ENCODE measurements around the gene PSMA6.
A peak's percentile ranks its signal among the peaks of the same experiment; 100 is the strongest.
"Not testable (repeated sequence)": the region's sequence is repeated elsewhere in the genome, so short reads cannot be mapped to it uniquely, and the experiment has no call there.

The PSMA6 gene

GRCh38 chr14:35331605-35332516 is 39.7 kb downstream of the PSMA6 start:
- peak; percentile 71 for ATAC-seq
- H3K27me3 Mint-ChIP-seq = no peaks in the 10 kb centered on the region
- H3K36me3 Mint-ChIP-seq = no peaks in the 10 kb centered on the region
- H3K9me3 Mint-ChIP-seq = no peaks in the 10 kb centered on the region
- H3K4me1 Mint-ChIP-seq = peaks cover 32% of the 10 kb centered on the region
- H3K4me3 Mint-ChIP-seq = no peak overlapping the region
- peak overlapping the region; percentile 36 for H3K27ac Mint-ChIP-seq

GRCh38 chr14:35332517-35333263 is 40.5 kb downstream of the PSMA6 start:
- Mint-ChIP-seq H3K27me3 (no peaks in the 10 kb centered on the region), H3K4me3 (no peak overlapping the region), H3K36me3 (no peaks in the 10 kb centered on the region), H3K4me1 (peaks cover 32% of the 10 kb centered on the region), H3K27ac (peak overlapping the region; percentile 36), H3K9me3 (no peaks in the 10 kb centered on the region)
- ATAC-seq = peak; percentile 35

- H3K27me3 Mint-ChIP-seq = no peaks in the 10 kb centered on the region
- peak overlapping the region; percentile 36 for H3K27ac Mint-ChIP-seq
- ATAC-seq = peak; percentile 10
- H3K4me3 Mint-ChIP-seq = no peak overlapping the region
- no peaks in the 10 kb centered on the region for H3K36me3 Mint-ChIP-seq
- peaks cover 32% of the 10 kb centered on the region for H3K4me1 Mint-ChIP-seq
- no peaks in the 10 kb centered on the region for H3K9me3 Mint-ChIP-seq
Observed at GRCh38 chr14:35333264-35333730, 41.1 kb downstream of the PSMA6 start.

- H3K9me3 Mint-ChIP-seq = no peaks in the 10 kb centered on the region
- H3K27me3 Mint-ChIP-seq = no peaks in the 10 kb centered on the region
- no peaks in the 10 kb centered on the region for H3K36me3 Mint-ChIP-seq
- peaks cover 32% of the 10 kb centered on the region for H3K4me1 Mint-ChIP-seq
- peak overlapping the region; percentile 36 for H3K27ac Mint-ChIP-seq
- ATAC-seq = no peak
- no peak overlapping the region for H3K4me3 Mint-ChIP-seq
Observed at GRCh38 chr14:35333797-35334743, 41.9 kb downstream of the PSMA6 start.

- H3K36me3 Mint-ChIP-seq = no peaks in the 10 kb centered on the region
- H3K9me3 Mint-ChIP-seq = no peaks in the 10 kb centered on the region
- no peak overlapping the region for H3K27ac Mint-ChIP-seq
- no peaks in the 10 kb centered on the region for H3K27me3 Mint-ChIP-seq
- H3K4me1 Mint-ChIP-seq = peaks cover 46% of the 10 kb centered on the region
- no peak for ATAC-seq
- no peak overlapping the region for H3K4me3 Mint-ChIP-seq
Observed at GRCh38 chr14:35335388-35336092, 43.4 kb downstream of the PSMA6 start.

GRCh38 chr14:35336171-35336493 is 44.0 kb downstream of the PSMA6 start:
- ATAC-seq, H3K27ac Mint-ChIP-seq, H3K36me3 Mint-ChIP-seq, H3K27me3 Mint-ChIP-seq, H3K4me3 Mint-ChIP-seq, H3K9me3 Mint-ChIP-seq: not testable (repeated sequence)
- H3K4me1 Mint-ChIP-seq = peaks cover 47% of the 10 kb centered on the region

- Mint-ChIP-seq H3K9me3 (no peaks in the 10 kb centered on the region), H3K36me3 (no peaks in the 10 kb centered on the region), H3K4me1 (peaks cover 45% of the 10 kb centered on the region), H3K4me3 (no peak overlapping the region), H3K27me3 (no peaks in the 10 kb centered on the region), H3K27ac (no peak overlapping the region)
- ATAC-seq = no peak
Observed at GRCh38 chr14:35336494-35337268, 44.5 kb downstream of the PSMA6 start.

- H3K4me3 Mint-ChIP-seq = no peak overlapping the region
- no peak overlapping the region for H3K27ac Mint-ChIP-seq
- ATAC-seq = no peak
- no peaks in the 10 kb centered on the region for H3K36me3 Mint-ChIP-seq
- H3K4me1 Mint-ChIP-seq = peaks cover 36% of the 10 kb centered on the region
- no peaks in the 10 kb centered on the region for H3K9me3 Mint-ChIP-seq
- no peaks in the 10 kb centered on the region for H3K27me3 Mint-ChIP-seq
Observed at GRCh38 chr14:35337269-35338255, 45.4 kb downstream of the PSMA6 start.

- H3K27ac Mint-ChIP-seq = no peak overlapping the region
- no peak overlapping the region for H3K4me3 Mint-ChIP-seq
- H3K36me3 Mint-ChIP-seq = no peaks in the 10 kb centered on the region
- peaks cover 23% of the 10 kb centered on the region for H3K4me1 Mint-ChIP-seq
- H3K9me3 Mint-ChIP-seq = no peaks in the 10 kb centered on the region
- H3K27me3 Mint-ChIP-seq = no peaks in the 10 kb centered on the region
- ATAC-seq = no peak
Observed at GRCh38 chr14:35338731-35339405, 46.7 kb downstream of the PSMA6 start.

- peak; percentile 79 for ATAC-seq
- peaks cover 15% of the 10 kb centered on the region for H3K4me1 Mint-ChIP-seq
- no peaks in the 10 kb centered on the region for H3K9me3 Mint-ChIP-seq
- peak overlapping the region; percentile 18 for H3K4me3 Mint-ChIP-seq
- no peaks in the 10 kb centered on the region for H3K27me3 Mint-ChIP-seq
- H3K27ac Mint-ChIP-seq = peak overlapping the region; percentile 77
- no peaks in the 10 kb centered on the region for H3K36me3 Mint-ChIP-seq
Observed at GRCh38 chr14:35339761-35340406, 47.7 kb downstream of the PSMA6 start.

- H3K36me3 Mint-ChIP-seq = no peaks in the 10 kb centered on the region
- peak overlapping the region; percentile 77 for H3K27ac Mint-ChIP-seq
- H3K4me1 Mint-ChIP-seq = peaks cover 15% of the 10 kb centered on the region
- H3K9me3 Mint-ChIP-seq = no peaks in the 10 kb centered on the region
- H3K4me3 Mint-ChIP-seq = no peak overlapping the region
- H3K27me3 Mint-ChIP-seq = no peaks in the 10 kb centered on the region
- ATAC-seq = no peak
Observed at GRCh38 chr14:35340616-35341453, 48.7 kb downstream of the PSMA6 start.

- Mint-ChIP-seq H3K4me1 (peaks cover 15% of the 10 kb centered on the region), H3K27me3 (no peaks in the 10 kb centered on the region), H3K9me3 (no peaks in the 10 kb centered on the region), H3K27ac (peak overlapping the region; percentile 30), H3K4me3 (no peak overlapping the region), H3K36me3 (no peaks in the 10 kb centered on the region)
- no peak for ATAC-seq
Observed at GRCh38 chr14:35341454-35341750, 49.2 kb downstream of the PSMA6 start.
